Measurements from ENCODE around the gene SEC61A2.
A peak's percentile ranks its signal among the peaks of the same experiment; 100 is the strongest.

Gene SEC61A2

DNA sequence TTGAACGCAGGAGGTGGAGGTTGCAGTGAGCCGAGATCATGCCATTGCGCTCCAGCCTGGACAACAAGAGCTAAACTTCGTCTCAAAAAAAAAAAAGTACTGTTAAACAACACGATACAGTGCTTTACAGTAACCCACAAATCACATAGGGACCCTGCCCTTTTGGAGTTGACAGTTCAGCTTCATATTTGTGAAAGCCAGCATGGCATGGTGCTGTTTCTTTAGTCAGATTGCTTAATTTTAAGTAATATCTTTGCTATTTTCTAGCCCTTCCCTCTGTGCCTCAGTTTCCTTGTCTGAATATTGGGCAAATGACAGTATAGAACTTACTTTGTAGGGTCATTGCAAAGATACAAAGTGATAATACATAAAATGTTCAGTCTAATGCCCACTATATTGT, 71.4 kb downstream of the SEC61A2 start:
- DNase-seq, result no peak

DNA sequence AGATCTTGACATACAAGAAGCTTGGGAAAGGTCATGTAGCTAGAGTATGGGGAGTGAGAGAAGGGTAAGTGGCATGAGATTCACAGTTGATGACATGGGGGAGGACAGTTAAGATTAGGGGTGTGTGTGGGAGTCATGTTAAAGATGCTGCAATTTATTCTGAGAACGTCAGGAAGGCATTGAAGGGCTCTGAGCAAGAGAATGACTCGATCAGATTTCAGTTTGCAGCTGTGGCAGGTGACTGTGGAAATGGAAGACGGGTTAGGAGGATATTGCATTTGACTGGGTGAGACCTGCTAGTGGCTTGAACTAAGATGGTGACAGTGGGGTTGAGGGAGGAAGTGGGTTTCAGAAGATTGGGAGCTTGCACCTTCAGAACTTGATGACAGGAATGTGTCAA, 72.1 kb downstream of the SEC61A2 start:
- peak; percentile 70 for DNase-seq

DNA sequence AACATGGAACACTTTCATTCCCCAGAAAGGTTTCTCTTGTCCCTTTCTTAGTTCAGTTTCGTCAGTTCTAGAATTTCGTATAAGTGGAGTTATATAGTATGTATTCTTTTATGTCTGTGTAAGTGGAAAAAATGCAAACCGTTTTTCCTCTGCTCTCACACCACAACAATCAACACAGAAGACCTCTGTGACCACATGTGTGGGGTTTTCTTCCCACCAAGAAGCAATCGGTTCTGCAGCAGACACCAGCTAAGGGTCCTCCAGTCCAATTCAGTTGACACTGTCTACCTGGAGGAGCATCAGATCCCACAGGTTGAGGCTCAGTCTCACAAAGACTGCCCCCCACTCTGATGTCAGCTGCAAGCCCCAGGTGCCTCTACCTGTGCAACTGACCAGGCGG, 72.7 kb downstream of the SEC61A2 start:
- no peak for DNase-seq

DNA sequence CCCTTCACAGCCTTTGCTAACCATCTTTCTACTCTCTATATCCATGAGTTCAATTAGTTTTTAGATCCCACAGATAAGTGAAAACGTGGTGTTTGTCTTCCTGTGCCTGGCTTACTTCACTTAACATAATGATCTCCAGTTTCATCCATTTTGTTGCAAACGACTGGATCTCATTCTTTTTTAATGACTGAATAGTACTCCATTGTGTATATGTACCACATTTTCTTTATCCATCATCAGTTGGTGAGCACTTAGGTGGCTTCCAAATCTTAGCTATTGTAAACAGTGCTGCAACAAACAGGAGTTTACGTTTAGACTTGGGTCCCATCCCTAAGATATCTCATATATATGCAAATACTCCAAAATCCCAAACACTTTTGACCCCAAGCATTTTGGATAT, 75.6 kb downstream of the SEC61A2 start:
- no peak for DNase-seq

DNA sequence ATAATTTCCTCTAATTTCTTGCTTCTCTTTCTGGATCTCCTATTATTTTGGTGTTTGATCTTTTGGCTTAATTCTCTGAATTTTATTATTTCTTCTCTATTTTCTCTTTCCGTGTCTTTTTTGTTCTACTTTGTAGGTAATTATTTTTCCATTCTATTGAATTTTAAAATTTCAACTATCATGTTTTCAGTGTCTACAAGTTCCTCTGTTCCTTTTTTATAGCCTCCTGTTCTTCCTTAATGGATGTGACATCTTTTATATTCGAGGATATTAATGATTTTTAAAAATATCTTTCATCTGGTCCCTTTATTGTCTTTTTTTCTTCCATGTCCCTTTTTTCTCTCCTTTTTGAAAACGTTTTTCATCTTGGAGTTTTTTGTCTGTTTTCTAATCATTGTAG, 77.6 kb downstream of the SEC61A2 start:
- DNase-seq, result no peak

DNA sequence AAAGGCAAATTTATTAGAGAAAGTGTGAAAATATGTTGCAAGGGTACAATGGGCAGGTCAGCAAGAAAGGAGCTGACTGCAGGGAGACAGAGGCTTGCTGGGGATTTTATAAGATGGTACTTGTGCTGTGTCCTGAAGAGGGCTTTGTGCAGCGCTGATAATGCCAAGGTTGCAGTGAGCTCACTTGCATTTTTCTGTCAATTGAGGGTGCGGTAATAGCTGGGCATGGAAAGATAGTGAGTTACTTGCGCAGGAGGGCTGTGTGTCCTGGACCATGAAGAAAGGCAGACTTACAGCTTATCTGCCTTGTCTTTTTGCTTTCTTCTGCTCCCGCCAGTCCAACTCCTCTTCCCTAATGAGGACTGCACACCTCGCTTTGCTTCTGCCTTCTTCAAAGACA, 79.0 kb downstream of the SEC61A2 start:
- no peak for DNase-seq

DNA sequence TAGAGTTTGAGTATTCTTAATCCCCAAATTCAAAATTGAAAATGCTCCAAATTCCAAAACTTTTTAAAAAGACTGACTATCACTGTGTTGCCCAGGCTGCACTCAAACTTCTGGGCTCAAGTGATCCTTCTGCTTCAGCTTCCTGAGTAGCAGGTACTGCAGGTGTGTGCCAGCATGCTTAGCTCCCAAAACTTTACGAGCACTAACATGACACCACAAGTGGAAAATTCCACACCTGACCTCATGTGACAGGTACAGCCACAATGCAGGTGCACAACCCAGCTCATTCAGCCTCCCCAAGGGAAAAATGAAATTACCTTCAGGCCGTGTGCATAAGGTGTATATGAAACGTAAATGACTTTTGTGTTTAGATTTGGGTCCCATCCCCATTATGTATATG, 83.0 kb downstream of the SEC61A2 start:
- no peak for DNase-seq

DNA sequence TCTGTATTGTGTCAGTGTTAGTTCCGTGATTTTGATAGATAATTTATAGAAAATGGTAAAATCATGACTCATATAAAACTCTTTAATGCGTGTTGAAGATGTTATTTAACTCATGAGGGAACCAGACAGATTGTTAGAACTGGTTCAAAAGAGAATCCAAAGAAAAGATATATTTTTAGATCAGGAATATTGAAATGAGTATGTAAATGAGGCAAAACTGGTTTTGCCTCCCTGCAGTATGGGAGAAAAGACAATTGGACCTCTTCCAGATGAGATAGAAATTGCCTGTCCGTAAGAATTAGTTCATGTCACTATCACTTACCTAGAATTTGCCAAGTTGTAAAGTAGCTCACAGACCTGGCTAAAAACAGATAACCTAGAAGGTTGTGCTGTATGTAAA, 84.1 kb downstream of the SEC61A2 start:
- DNase-seq, result no peak

DNA sequence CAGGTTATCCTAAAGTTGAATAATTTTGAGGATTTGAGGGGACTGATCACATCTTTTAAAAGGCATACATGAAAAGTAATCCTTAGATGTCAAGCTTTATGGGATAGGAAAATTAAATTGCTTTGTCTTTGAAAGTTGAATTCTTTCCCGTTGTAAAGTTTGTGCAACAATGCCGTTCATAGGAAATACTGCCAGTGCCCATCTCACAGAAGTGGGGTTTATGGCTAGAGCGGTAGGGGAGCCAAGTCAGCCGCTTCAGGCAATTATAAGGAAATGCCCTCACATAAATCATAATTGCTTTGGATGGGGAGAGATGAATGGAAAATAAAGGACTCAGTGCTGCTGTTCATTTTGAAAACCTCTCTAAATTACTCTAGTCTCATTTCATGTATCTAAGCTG, 84.6 kb downstream of the SEC61A2 start:
- DNase-seq, result no peak

DNA sequence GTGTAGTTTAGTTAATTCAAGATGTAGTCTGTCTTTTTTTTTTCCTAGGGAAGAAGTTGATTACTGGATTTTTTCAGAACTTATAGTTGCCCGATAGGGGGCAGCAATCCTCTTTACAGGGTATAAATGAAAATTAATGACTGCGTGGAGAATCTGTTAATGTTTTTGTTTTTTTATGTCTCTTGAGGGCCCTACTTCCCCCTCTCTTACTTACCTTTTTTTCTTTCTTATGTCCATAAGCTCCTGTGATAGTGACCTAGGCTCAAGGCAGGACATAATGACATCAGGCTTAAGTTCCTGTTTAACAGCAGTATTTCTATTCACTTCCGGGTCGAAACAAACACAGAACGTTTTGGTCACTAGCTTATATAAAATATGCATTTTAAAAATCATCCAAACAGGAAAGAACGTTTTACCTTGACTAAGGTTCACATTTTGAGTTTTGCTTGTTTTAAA, 85.3 kb downstream of the SEC61A2 start:
- DNase-seq, result peak; percentile 55
